ENCODE data around the gene LETM1.
A peak's percentile ranks its signal among the peaks of the same experiment; 100 is the strongest.

LETM1 gene

GRCh38 chr4:1863297-1864033, 7.5 kb upstream of the LETM1 start:
- DNase-seq (ENCODE audit: extremely low read depth, insufficient read length), result no peak
- TF ChIP-seq CTCF (IDR thresholded peaks at IDR 0.05; ENCODE audit: insufficient read depth, low read length, poor library complexity, severe bottlenecking), result no peak
- no peaks in the 10 kb centered on the region for H3K27me3 ChIP-seq (replicated peaks; ENCODE audit: control insufficient read depth, insufficient read depth, low read length)
- no peaks in the 10 kb centered on the region for H3K36me3 ChIP-seq (ENCODE audit: control insufficient read depth, insufficient read depth, low read length)
- no peak overlapping the region for H3K4me3 ChIP-seq (replicated peaks; ENCODE audit: low read depth, low read length)

GRCh38 chr4:1862961-1863296, 7.0 kb upstream of the LETM1 start:
- no peak overlapping the region for H3K4me3 ChIP-seq (replicated peaks; ENCODE audit: low read depth, low read length)
- no peaks in the 10 kb centered on the region for H3K36me3 ChIP-seq (ENCODE audit: control insufficient read depth, insufficient read depth, low read length)
- DNase-seq (ENCODE audit: extremely low read depth, insufficient read length), result no peak
- TF ChIP-seq CTCF (IDR thresholded peaks at IDR 0.05; ENCODE audit: insufficient read depth, low read length, poor library complexity, severe bottlenecking), result no peak
- no peaks in the 10 kb centered on the region for H3K27me3 ChIP-seq (replicated peaks; ENCODE audit: control insufficient read depth, insufficient read depth, low read length)

GRCh38 chr4:1862055-1862911, 6.3 kb upstream of the LETM1 start:
- Histone ChIP-seq H3K36me3 (ENCODE audit: control insufficient read depth, insufficient read depth, low read length) (no peaks in the 10 kb centered on the region), H3K4me3 (replicated peaks; ENCODE audit: low read depth, low read length) (peak overlapping the region; percentile 37), H3K27me3 (replicated peaks; ENCODE audit: control insufficient read depth, insufficient read depth, low read length) (no peaks in the 10 kb centered on the region)
- TF ChIP-seq CTCF (IDR thresholded peaks at IDR 0.05; ENCODE audit: insufficient read depth, low read length, poor library complexity, severe bottlenecking), result no peak
- DNase-seq (ENCODE audit: extremely low read depth, insufficient read length), result no peak

- no peak for TF ChIP-seq CTCF (IDR thresholded peaks at IDR 0.05; ENCODE audit: insufficient read depth, low read length, poor library complexity, severe bottlenecking)
- Histone ChIP-seq H3K4me3 (replicated peaks; ENCODE audit: low read depth, low read length) (no peak overlapping the region), H3K27me3 (replicated peaks; ENCODE audit: control insufficient read depth, insufficient read depth, low read length) (no peaks in the 10 kb centered on the region), H3K36me3 (ENCODE audit: control insufficient read depth, insufficient read depth, low read length) (no peaks in the 10 kb centered on the region)
- DNase-seq (ENCODE audit: extremely low read depth, insufficient read length), result no peak
These were observed 3.4 kb upstream of the LETM1 start for GRCh38 chr4:1859389-1859753.

- Histone ChIP-seq H3K4me3 (replicated peaks; ENCODE audit: low read depth, low read length) (no peak overlapping the region), H3K27me3 (replicated peaks; ENCODE audit: control insufficient read depth, insufficient read depth, low read length) (no peaks in the 10 kb centered on the region), H3K36me3 (ENCODE audit: control insufficient read depth, insufficient read depth, low read length) (peaks cover 1% of the 10 kb centered on the region; the same call in 1 of the 2 replicates)
- TF ChIP-seq CTCF (IDR thresholded peaks at IDR 0.05; ENCODE audit: insufficient read depth, low read length, poor library complexity, severe bottlenecking), result no peak
- DNase-seq (ENCODE audit: extremely low read depth, insufficient read length), result no peak
These were observed 2.0 kb upstream of the LETM1 start for GRCh38 chr4:1857931-1858330.

All from GM06990 (cell line).